GM18867 (cell line): ENCODE data around the gene ACSS2.

Source experiments
- ATAC-seq: cut with Tn5 transposase; IDR thresholded peaks from one replicate; pipeline ENCODE4 v1.9.1; 2021; ENCODE audit warnings: mild to moderate bottlenecking, moderate library complexity; ENCODE audit not compliant: unreplicated experiment

ACSS2 gene

GRCh38 chr20:34907616-34908469, 31.4 kb downstream of the ACSS2 start:
- ATAC-seq, result no peak

- ATAC-seq, result no peak
Observed at GRCh38 chr20:34915131-34915530, 38.7 kb downstream of the ACSS2 start.

GRCh38 chr20:34915749-34916455, 39.5 kb downstream of the ACSS2 start:
- ATAC-seq, result no peak

GRCh38 chr20:34916774-34917354, 40.5 kb downstream of the ACSS2 start:
- ATAC-seq, result no peak

- no peak for ATAC-seq
Observed at GRCh38 chr20:34920055-34920454, 43.6 kb downstream of the ACSS2 start.

GRCh38 chr20:34921436-34921835, 45.0 kb downstream of the ACSS2 start:
- ATAC-seq, result no peak

GRCh38 chr20:34922654-34923381, 46.4 kb downstream of the ACSS2 start:
- ATAC-seq, result no peak

GRCh38 chr20:34923414-34923813, 47.0 kb downstream of the ACSS2 start:
- ATAC-seq, result no peak

GRCh38 chr20:34925341-34925740, 48.9 kb downstream of the ACSS2 start:
- ATAC-seq, result no peak

GRCh38 chr20:34925981-34926380, 49.6 kb downstream of the ACSS2 start:
- ATAC-seq, result no peak

GRCh38 chr20:34926581-34926980, 50.2 kb downstream of the ACSS2 start:
- ATAC-seq, result no peak

- no peak for ATAC-seq
Observed at GRCh38 chr20:34927736-34928135, 51.3 kb downstream of the ACSS2 start.

GRCh38 chr20:34928411-34928810, 52.0 kb downstream of the ACSS2 start:
- ATAC-seq, result no peak

GRCh38 chr20:34931771-34932170, 55.4 kb downstream of the ACSS2 start:
- ATAC-seq, result no peak

- ATAC-seq, result no peak
Observed at GRCh38 chr20:34938466-34939163, 62.2 kb downstream of the ACSS2 start.

GRCh38 chr20:34940081-34940481, 63.7 kb downstream of the ACSS2 start:
- ATAC-seq, result no peak

- no peak for ATAC-seq
Observed at GRCh38 chr20:34941226-34941625, 64.8 kb downstream of the ACSS2 start.

GRCh38 chr20:34942301-34942700, 65.9 kb downstream of the ACSS2 start:
- ATAC-seq, result no peak

GRCh38 chr20:34943808-34944567, 67.6 kb downstream of the ACSS2 start:
- ATAC-seq, result no peak
